Vagina (tissue), 2 donors: ENCODE measurements around the gene BBLN.
"Not testable (repeated sequence)": the region's sequence is repeated elsewhere in the genome, so short reads cannot be mapped to it uniquely, and the experiment has no call there.

ENCODE experiments used
- CTCF ChIP-seq, 3 experiments: fragments of 450-650 bp in 2 of 3; fragments of 200-600 bp in 1 of 3; sonication (generic) in 1 of 3; IDR thresholded peaks; one replicate each; pipeline ENCODE4 v1.5.1; 2017 to 2019; ENCODE audit warnings: antibody characterized with exemption in 3 of 3, mild to moderate bottlenecking in 2 of 3, moderate library complexity in 2 of 3
- POLR2A ChIP-seq, 2 donors: fragments of 450-650 bp; IDR thresholded peaks; one replicate each; pipeline ENCODE4 v1.6.1; 2017; ENCODE audit warnings: antibody characterized with exemption in 2 of 2, mild to moderate bottlenecking in 2 of 2, moderate library complexity in 2 of 2

DNA sequence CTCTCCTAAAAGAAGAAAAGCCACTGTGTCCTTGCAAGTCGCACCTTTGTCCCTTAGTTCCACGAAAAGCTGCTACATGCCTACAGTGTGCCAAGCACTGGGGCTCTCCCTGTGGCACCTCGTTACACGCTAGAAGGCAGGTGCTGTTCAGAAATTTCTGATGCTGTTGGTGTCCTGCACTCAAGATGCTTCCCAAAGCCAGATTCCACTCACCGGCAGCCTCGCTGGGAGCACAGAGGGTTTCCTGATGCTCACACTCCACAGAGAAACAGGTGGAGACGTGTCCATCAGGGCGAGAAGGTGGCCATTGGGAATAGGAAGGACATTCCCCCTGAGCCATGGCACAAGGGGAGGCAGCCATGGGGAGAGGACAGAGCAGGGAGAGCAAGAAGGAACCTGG is 28.7 kb upstream of the BBLN start:
- not testable (repeated sequence) for TF ChIP-seq POLR2A, CTCF (IDR thresholded peaks at IDR 0.05)
